Neural cell (in vitro differentiated cells): ENCODE results near the gene NPLOC4. TPM values are rescaled to one million over a fixed set of nuclear protein-coding genes. Genes with fewer than 3 reads are reported as not detected.

Source experiments
- H2AFZ ChIP-seq: fragments of 200-600, 300-800 bp; sonication (generic), shearing (Covaris generic); 2 replicates; pipeline ENCODE4 v1.6.0; 2014; ENCODE audit warnings: low read depth, mild to moderate bottlenecking, antibody characterized with exemption, low read length, moderate library complexity
- H3F3A ChIP-seq: fragments of 200-600 bp; shearing (Covaris generic); 2 replicates; pipeline ENCODE4 v1.6.1; 2016; ENCODE audit warnings: mild to moderate bottlenecking, moderate library complexity, mixed read lengths, antibody characterized with exemption, low read length; ENCODE audit not compliant: insufficient read depth, poor library complexity, severe bottlenecking
- H3K27ac ChIP-seq: fragments of 200-600, 300-800 bp; sonication (generic), shearing (Covaris generic); 2 replicates; pipeline ENCODE4 v1.5.1; 2014; ENCODE audit warnings: mild to moderate bottlenecking, low read length, moderate library complexity
- H3K27me3 ChIP-seq: fragments of 300-800, 200-600 bp; sonication (generic), shearing (Covaris generic); 2 replicates; pipeline ENCODE4 v1.6.0; 2014; ENCODE audit warnings: mild to moderate bottlenecking, low read depth, low read length, moderate library complexity; ENCODE audit not compliant: insufficient read depth
- H3K36me3 ChIP-seq: fragments of 300-800, 200-600 bp; sonication (generic), shearing (Covaris generic); 2 replicates; pipeline ENCODE4 v1.5.1; 2014; ENCODE audit warnings: mild to moderate bottlenecking, antibody characterized with exemption, low read length, moderate library complexity; ENCODE audit not compliant: insufficient read depth
- H3K4me2 ChIP-seq: fragments of 300-800, 200-600 bp; sonication (generic), shearing (Covaris generic); 2 replicates; pipeline ENCODE4 v1.6.0; 2014; ENCODE audit warnings: mild to moderate bottlenecking, low read length
- H3K4me3 ChIP-seq: fragments of 300-800, 200-600 bp; sonication (generic), shearing (Covaris generic); 2 replicates; pipeline ENCODE4 v1.5.1; 2014; ENCODE audit warnings: mild to moderate bottlenecking, low read length, moderate library complexity
- H3K79me2 ChIP-seq: fragments of 200-600 bp; shearing (Covaris generic); replicated peaks from 2 replicates; pipeline ENCODE4 v1.6.0; 2014; ENCODE audit warnings: mild to moderate bottlenecking, low read length, moderate library complexity; ENCODE audit not compliant: insufficient read depth
- H3K9ac ChIP-seq: fragments of 300-800, 200-600 bp; sonication (generic), shearing (Covaris generic); 2 replicates; pipeline ENCODE4 v1.6.1; 2016; ENCODE audit warnings: mild to moderate bottlenecking, low read length, mixed read lengths
- H3K9me2 ChIP-seq: fragments of 200-600 bp; shearing (Covaris generic); 2 replicates; pipeline ENCODE4 v1.6.1; 2016; ENCODE audit warnings: mild to moderate bottlenecking, low read length, mixed read lengths; ENCODE audit not compliant: insufficient read depth
- H3K9me3 ChIP-seq: fragments of 200-600, 300-800 bp; sonication (generic), shearing (Covaris generic); 2 replicates; pipeline ENCODE4 v1.6.1; 2016; ENCODE audit warnings: mild to moderate bottlenecking, mixed run types, low read length, moderate library complexity, mixed read lengths
- H4K20me1 ChIP-seq: fragments of 200-600 bp; shearing (Covaris generic); 2 replicates; pipeline ENCODE4 v1.6.1; 2016; ENCODE audit warnings: mild to moderate bottlenecking, mixed run types; ENCODE audit not compliant: insufficient read depth
- EP300 ChIP-seq: fragments of 450-650 bp; conservative IDR thresholded peaks from 2 replicates; pipeline ENCODE4 v1.6.1; 2014; ENCODE audit warnings: antibody characterized with exemption, mild to moderate bottlenecking, moderate library complexity; ENCODE audit not compliant: poor library complexity, severe bottlenecking
- EZH2 ChIP-seq: fragments of 200-600, 300-800 bp; shearing (Covaris generic), sonication (generic); IDR thresholded peaks from 2 replicates; pipeline ENCODE4 v1.6.1; 2014; ENCODE audit warnings: antibody characterized with exemption, low read length, borderline replicate concordance, mild to moderate bottlenecking; ENCODE audit not compliant: insufficient read depth, poor library complexity, severe bottlenecking
- MXI1 ChIP-seq: fragments of 450-650 bp; conservative IDR thresholded peaks from 2 replicates; pipeline ENCODE4 v1.6.1; 2014; ENCODE audit warnings: antibody characterized with exemption, mild to moderate bottlenecking; ENCODE audit not compliant: poor library complexity, severe bottlenecking
- POLR2AphosphoS5 ChIP-seq: IDR thresholded peaks from 2 replicates; pipeline ENCODE4 v1.6.1; 2012
- RAD21 ChIP-seq: fragments of 450-650 bp; conservative IDR thresholded peaks from 2 replicates; pipeline ENCODE4 v1.6.1; 2014; ENCODE audit warnings: antibody characterized with exemption, mild to moderate bottlenecking, moderate library complexity
- REST ChIP-seq: IDR thresholded peaks from 2 replicates; pipeline ENCODE4 v1.6.1; 2012; ENCODE audit warnings: borderline replicate concordance
- SMC3 ChIP-seq: fragments of 450-650 bp; conservative IDR thresholded peaks from 2 replicates; pipeline ENCODE4 v1.6.1; 2014; ENCODE audit warnings: antibody characterized with exemption, mild to moderate bottlenecking, moderate library complexity; ENCODE audit not compliant: poor library complexity
- TAF1 ChIP-seq: IDR thresholded peaks from 2 replicates; pipeline ENCODE4 v1.6.1; 2012; ENCODE audit warnings: low read depth
- polyA plus RNA-seq: library from polyadenylated mRNA; depleted of rRNA; stranded (reverse); fragments of >200 nt; gene quantifications from 2 replicates; pipeline ENCODE4 v1.2.3, GENCODE V29; 2014
- TF ChIP-seq, protein P1 (sequence below): fragments of 450-650 bp; IDR thresholded peaks from 2 replicates; pipeline ENCODE4 v1.5.1; 2014; ENCODE audit warnings: antibody characterized with exemption, mild to moderate bottlenecking, moderate library complexity; ENCODE audit not compliant: poor library complexity, severe bottlenecking

The NPLOC4 gene
- polyA plus RNA-seq, 1 donor from 2014 or later, result 32.3 TPM

- Histone ChIP-seq H3K27ac (no peak overlapping the region), H4K20me1 (no peaks in the 10 kb centered on the region), H3F3A (no peaks in the 10 kb centered on the region), H3K9ac (no peak overlapping the region), H3K9me3 (no peaks in the 10 kb centered on the region), H3K4me2 (no peak overlapping the region), H3K27me3 (no peaks in the 10 kb centered on the region), H3K4me3 (no peak overlapping the region), H3K9me2 (no peaks in the 10 kb centered on the region), H3K79me2 (peaks cover 10% of the 10 kb centered on the region), H3K36me3 (no peaks in the 10 kb centered on the region), H2AFZ (no peak overlapping the region)
- no peak for TF ChIP-seq SMC3
- TF ChIP-seq POLR2AphosphoS5, result no peak
- no peak for TF ChIP-seq TAF1
- no peak for TF ChIP-seq MXI1
- TF ChIP-seq, protein P1, sequence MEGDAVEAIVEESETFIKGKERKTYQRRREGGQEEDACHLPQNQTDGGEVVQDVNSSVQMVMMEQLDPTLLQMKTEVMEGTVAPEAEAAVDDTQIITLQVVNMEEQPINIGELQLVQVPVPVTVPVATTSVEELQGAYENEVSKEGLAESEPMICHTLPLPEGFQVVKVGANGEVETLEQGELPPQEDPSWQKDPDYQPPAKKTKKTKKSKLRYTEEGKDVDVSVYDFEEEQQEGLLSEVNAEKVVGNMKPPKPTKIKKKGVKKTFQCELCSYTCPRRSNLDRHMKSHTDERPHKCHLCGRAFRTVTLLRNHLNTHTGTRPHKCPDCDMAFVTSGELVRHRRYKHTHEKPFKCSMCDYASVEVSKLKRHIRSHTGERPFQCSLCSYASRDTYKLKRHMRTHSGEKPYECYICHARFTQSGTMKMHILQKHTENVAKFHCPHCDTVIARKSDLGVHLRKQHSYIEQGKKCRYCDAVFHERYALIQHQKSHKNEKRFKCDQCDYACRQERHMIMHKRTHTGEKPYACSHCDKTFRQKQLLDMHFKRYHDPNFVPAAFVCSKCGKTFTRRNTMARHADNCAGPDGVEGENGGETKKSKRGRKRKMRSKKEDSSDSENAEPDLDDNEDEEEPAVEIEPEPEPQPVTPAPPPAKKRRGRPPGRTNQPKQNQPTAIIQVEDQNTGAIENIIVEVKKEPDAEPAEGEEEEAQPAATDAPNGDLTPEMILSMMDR, result no peak
- no peak for TF ChIP-seq EP300
- no peak for TF ChIP-seq REST
- no peak for TF ChIP-seq EZH2
- no peak for TF ChIP-seq RAD21
These were observed 27.1 kb upstream of the NPLOC4 start for GRCh38 chr17:81664051-81664470.

GRCh38 chr17:81662002-81662401 is 25.1 kb upstream of the NPLOC4 start:
- H3K9me3 ChIP-seq, result no peaks in the 10 kb centered on the region

More at GRCh38 chr17:81662002-81662401, 25.1 kb upstream of the NPLOC4 start:
- Histone ChIP-seq H3K79me2 (peaks cover 2% of the 10 kb centered on the region), H3K4me2 (no peak overlapping the region), H3F3A (no peaks in the 10 kb centered on the region), H3K27me3 (no peaks in the 10 kb centered on the region), H3K36me3 (no peaks in the 10 kb centered on the region), H2AFZ (no peak overlapping the region), H3K9ac (no peak overlapping the region), H3K9me2 (no peaks in the 10 kb centered on the region), H3K27ac (no peak overlapping the region), H3K4me3 (no peak overlapping the region), H4K20me1 (no peaks in the 10 kb centered on the region)
- TF ChIP-seq POLR2AphosphoS5 (no peak), SMC3 (no peak), MXI1 (no peak), EP300 (no peak), RAD21 (no peak), TAF1 (no peak), EZH2 (no peak), REST (no peak)
- TF ChIP-seq, protein P1, result no peak
